DMS53 treated with DMSO at 0.1 percent for 48 hours (cell line): ENCODE data around the gene DBNDD1.
"Not testable (repeated sequence)": the region's sequence is repeated elsewhere in the genome, so short reads cannot be mapped to it uniquely, and the experiment has no call there.

ENCODE experiments used
- DNase-seq: peaks from one replicate; lab custom pipeline; 2025; ENCODE audit not compliant: unreplicated experiment; lab: John Stamatoyannopoulos, UW

DBNDD1 gene

GRCh38 chr16:89994389-89994720, 24.9 kb downstream of the DBNDD1 start:
- DNase-seq: no peak

- no peak for DNase-seq
Observed at GRCh38 chr16:89993971-89994370, 25.3 kb downstream of the DBNDD1 start.

GRCh38 chr16:89993377-89993776, 25.9 kb downstream of the DBNDD1 start:
- DNase-seq: no peak

- DNase-seq: no peak
Observed at GRCh38 chr16:89990799-89991198, 28.5 kb downstream of the DBNDD1 start.

GRCh38 chr16:89988951-89989350, 30.3 kb downstream of the DBNDD1 start:
- no peak for DNase-seq

- no peak for DNase-seq
Observed at GRCh38 chr16:89987169-89987568, 32.1 kb downstream of the DBNDD1 start.

- no peak for DNase-seq
Observed at GRCh38 chr16:89986600-89986999, 32.7 kb downstream of the DBNDD1 start.

GRCh38 chr16:89985219-89985618, 34.0 kb downstream of the DBNDD1 start:
- DNase-seq: no peak

- DNase-seq: no peak
Observed at GRCh38 chr16:89984216-89984615, 35.0 kb downstream of the DBNDD1 start.

GRCh38 chr16:89983536-89983935, 35.7 kb downstream of the DBNDD1 start:
- DNase-seq: no peak

- no peak for DNase-seq
Observed at GRCh38 chr16:89982318-89982717, 36.9 kb downstream of the DBNDD1 start.

- no peak for DNase-seq
Observed at GRCh38 chr16:89981414-89981813, 37.8 kb downstream of the DBNDD1 start.

GRCh38 chr16:89974870-89975269, 44.4 kb downstream of the DBNDD1 start:
- no peak for DNase-seq

- peak; percentile 76 for DNase-seq
Observed at GRCh38 chr16:89973654-89974335, 45.5 kb downstream of the DBNDD1 start.

GRCh38 chr16:89973235-89973634, 46.0 kb downstream of the DBNDD1 start:
- peak; percentile 14 for DNase-seq

GRCh38 chr16:89972244-89973234, 46.7 kb downstream of the DBNDD1 start:
- DNase-seq: peak; percentile 73

- peak; percentile 12 for DNase-seq
Observed at GRCh38 chr16:89971495-89972243, 47.6 kb downstream of the DBNDD1 start.

- DNase-seq: no peak
Observed at GRCh38 chr16:89969741-89970410, 49.4 kb downstream of the DBNDD1 start.

GRCh38 chr16:89968074-89968473, 51.2 kb downstream of the DBNDD1 start:
- not testable (repeated sequence) for DNase-seq

GRCh38 chr16:89967436-89967835, 51.8 kb downstream of the DBNDD1 start:
- DNase-seq: not testable (repeated sequence)

- no peak for DNase-seq
Observed at GRCh38 chr16:89966756-89967155, 52.5 kb downstream of the DBNDD1 start.
